GM19372 (cell line): ENCODE results near the gene PLEKHA7.

Experiments
- ATAC-seq: cut with Tn5 transposase; IDR thresholded peaks from one replicate; pipeline ENCODE4 v1.9.1; 2021; ENCODE audit warnings: mild to moderate bottlenecking, low read depth, moderate library complexity; ENCODE audit not compliant: unreplicated experiment

The PLEKHA7 gene

DNA sequence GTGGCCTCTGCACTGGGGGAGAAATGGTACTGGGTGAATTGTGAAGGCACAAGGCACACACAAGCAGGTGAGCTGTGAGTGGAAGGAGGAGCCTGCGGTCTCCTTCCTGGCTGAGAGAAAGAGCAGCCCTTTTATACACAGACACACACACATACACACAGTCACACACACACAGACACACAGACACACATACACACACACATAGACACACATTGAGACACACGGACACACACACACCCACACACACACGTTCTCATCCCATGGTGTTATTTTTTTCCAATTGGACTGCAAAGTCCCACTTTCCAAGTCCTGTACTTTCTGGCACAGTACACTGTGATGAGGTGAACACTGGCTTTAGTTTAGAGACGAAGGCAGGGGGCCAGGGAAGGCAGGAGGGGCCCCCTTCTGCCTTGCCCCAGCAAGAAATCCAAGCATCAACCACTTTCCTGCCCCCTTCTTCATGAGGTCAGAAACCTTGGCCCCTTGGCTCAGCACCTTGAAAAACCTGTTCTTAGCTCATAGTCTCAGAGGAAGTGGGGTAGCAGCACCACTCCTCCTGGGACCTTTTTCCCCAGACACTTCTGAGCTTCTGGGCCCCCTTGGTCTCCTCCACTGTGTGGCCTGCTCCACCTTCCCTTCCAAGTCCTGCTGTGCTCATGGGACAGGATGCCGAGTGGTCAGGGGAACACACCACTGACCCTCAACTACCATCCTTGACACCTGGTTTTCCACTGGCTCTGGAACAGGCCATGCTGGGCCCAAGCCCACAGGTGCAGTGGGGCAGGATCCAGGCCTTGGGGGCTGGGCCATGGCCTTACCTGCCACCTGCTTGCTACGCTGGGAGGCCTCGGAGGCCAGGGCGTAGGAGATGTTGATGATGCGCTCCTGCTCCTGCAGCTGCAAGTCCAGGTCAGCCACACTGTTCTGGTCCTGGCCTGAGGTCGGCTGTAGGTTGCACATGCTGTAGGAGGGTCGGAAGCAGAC is 232.0 kb downstream of the PLEKHA7 start:
- ATAC-seq, result no peak

DNA sequence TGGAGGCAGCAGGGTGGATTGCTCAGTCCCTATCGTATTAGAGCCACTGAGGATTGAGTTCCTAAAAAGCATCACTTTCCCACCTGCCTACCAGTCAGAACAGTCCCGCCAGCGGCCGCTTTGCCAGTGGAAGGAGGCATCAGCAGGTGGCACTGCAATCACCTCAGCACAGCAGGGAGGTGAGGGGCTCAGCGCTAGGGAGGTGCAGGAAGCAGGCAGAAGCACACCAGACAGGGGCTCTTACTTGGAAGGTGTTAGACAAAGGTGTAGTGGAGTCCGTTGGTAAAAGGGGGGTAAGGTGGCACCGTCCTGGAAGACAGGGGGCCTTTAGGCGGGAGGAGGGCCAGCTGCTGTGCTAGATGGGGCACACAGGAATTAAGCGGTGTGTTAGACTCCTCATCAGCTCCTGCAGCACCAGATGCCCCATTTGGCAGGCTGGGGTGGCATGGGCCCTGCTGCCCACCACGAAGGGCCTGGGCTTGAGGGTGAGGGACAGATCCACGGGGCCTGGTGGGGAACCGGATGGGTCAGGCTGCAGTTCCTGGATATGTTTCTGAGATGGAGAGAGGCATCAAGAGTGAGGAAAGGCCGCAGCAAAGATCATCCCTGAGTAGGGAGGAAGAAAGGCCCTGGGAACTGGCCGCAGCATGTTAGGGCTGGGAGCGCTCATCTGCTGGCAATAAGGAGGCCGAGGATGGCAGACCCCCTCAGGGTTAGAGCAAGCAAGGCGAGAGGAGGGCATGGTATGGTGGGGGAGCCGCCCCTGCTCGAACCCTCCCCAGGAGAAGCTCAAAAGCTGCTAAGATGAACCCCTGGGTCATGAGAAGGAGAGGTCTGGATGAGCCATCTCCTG is 233.3 kb downstream of the PLEKHA7 start:
- no peak for ATAC-seq

DNA sequence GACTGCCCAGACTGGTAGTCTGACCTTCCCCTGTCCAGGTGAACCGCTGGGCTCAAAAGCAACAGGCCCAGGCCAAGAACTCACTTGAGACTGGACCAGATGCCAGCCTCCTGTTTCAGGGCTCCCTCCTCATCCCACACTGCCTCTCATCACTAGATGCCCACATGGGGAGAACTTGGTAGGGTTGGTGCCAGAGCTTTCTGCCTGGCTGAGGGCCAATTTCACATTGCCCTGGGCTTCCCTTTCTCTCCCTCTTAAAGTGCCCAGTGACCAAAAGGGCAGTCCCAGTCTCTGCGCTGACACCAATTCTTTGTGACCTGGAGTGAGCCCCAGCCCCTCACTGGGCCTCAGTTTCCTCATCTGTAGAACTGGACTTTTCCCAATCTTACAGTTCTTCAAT is 234.1 kb downstream of the PLEKHA7 start:
- ATAC-seq, result no peak

DNA sequence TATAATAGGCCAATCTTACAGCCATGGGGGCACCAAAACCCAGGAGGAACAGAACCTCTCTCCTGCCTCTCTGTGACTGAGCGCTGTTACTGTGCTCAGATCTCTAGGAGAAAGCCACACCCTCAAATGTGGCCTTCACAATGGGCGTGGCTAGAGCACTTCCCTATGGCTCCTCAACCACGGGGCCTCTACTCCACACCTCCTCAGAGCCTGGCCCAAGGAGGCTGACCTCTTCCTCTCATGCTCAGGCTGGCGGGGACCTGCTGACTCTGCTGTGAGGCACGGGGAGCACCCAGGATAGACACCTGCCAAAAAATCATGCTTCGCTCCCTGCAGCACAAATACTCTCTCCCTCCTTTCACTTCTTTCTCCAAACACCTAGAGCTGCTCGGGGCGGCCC is 234.8 kb downstream of the PLEKHA7 start:
- ATAC-seq, result no peak

DNA sequence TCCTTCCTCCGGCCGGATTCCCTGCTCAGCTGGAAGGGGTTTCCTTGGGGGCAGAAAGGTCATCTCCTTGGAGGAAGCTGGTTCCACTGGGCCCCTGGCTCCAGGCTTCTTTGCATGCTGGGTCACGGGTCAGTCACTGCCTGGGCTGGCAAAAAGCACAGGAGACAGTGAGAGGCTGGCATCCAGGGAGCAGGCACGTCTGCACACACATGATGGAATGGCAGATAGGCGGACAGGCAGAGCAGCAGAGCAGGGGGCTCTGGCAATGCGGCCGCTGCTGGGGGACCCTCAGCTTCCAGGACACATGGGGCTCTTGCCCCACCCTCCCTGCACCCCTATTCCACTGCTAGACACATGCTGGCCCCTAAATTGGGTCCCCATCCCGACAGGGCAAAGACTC is 235.3 kb downstream of the PLEKHA7 start:
- no peak for ATAC-seq

DNA sequence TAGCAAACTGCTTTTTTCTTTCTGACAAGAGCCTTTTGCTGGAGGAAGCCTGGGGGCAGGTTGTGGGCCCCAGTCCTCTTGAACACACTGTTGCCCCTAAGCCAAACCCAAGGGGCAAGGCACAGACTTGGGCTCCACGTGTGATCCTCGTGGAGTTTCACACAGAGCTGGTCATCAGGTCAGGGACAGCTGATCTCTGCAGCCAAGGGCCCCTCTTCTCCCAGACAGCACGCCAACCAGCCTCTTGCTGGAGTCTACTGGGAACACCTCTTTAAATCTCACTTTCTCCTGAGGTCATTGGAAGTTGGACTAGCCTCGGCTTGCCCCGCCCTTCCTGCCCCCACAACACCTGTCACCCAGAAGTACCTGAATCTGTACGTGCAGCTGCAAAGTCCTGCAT is 235.9 kb downstream of the PLEKHA7 start:
- no peak for ATAC-seq

DNA sequence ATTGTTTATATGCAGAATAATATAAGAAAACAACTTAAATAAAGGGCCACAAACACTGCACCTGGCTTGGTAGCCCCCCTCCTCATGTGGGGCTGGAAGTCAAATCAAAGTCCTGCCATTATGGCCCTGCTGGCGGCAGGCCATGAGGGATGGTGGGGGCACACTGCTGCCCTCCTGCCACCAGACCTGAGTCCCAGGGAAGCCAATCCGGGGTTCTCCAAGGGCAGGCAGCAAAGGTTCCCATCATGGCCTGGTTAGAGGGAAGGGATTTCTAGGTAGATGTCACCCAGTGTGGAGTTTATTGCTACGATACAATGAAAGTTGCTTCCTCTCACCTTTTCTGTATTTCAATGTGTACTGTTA is 236.6 kb downstream of the PLEKHA7 start:
- ATAC-seq, result no peak

DNA sequence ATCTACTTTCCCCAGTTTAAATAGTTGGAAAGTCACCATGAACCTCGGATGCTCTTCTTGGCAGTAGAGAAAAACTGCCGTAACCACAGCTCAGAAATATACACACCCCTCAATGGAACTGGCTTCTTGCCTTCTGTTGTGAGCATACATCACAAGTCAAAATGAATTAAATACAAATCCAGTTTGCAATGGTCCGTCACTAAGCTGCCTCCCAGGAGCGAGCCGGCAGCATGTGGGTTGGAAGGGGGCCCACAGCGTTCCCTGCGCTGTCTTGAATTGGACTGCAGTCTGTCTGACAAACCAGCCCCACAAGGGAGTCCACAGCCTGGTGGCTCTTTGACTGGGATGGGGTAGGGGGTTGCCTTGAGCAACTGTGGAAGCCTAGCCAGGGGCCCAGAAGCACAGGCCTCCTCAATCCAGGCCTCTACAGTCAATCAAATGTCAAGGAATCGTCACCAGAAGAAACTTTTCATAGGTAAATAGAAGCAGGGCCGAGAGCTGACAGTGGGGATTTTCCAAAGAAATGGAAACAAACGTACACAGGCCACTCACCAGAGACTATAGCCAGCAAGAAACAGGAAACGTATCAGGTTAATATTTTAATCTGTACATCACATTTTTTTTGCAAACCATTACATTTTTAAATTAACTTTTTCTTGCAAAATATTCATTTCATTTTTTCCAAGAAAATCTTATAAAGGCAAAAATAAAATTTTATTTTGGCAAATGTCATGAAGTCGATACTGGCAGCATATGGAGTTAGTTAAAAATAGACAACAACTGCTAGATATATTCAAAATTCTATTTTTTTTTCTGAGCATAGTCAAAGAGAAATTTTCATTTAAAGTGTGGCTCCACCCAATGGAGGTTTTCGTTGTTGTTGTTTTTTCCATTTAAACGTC is 237.3 kb downstream of the PLEKHA7 start:
- no peak for ATAC-seq

DNA sequence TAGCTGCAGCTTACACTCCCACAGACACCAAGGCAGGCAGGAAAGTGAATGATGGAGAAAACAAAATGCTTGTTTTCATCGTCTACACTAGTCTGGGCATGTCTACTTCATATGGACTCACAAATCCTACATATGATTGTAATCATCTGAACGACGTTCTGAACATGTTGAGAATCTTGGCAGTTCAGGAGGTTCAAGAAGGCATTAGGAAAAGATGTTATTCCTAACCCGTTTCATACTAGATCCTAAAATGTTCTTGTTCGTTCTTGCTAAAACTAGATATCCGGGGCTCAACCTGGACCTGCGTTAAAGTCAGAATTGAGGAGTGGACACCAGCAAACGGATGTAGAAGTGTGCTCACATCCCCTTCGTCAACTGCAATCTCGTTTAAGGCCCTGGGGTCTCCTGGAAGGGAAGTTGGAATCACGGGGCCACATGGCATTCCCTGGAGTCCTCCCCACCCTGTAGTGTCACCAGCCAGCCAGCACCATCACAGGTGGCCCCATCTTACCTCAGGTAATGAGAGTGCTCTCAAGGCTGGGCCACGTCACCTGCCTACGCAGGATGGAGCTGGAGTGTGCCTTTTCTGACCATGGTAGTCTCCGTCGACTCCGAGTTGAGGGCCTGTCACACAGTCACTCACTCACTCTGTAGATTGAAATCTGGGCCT is 238.5 kb downstream of the PLEKHA7 start:
- no peak for ATAC-seq

DNA sequence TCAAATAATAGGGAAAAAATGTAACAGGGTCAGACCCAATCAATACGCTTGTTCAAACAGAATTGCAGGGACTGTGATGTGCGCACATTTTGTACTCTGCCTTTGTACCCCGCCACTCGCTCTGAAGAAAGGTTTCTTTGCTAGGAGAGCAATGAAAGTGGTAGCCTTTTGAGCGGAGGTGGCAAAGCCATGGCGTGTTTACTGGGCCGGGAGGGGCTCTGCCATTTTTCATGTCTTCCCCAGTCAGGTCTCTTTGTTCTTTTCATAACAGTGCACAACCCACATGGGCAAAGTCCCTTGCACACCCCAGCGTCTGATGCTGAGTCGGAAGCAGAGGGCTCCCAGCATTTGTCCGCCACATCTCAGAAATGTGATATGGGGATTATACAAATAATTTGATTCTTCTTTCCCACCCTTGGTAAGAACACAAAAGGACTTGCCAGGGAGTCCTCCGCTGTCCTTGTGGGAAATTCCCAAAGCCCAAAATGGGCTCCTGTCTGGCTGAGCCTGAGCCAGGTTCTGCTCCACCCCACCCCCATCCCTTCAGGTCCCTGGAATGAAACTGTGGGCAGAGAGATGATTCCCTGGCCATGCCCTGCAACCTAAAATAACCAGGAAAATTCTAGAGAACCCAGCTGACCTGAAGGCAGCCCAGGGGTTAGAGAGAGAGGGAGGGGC is 239.1 kb downstream of the PLEKHA7 start:
- ATAC-seq, result no peak

DNA sequence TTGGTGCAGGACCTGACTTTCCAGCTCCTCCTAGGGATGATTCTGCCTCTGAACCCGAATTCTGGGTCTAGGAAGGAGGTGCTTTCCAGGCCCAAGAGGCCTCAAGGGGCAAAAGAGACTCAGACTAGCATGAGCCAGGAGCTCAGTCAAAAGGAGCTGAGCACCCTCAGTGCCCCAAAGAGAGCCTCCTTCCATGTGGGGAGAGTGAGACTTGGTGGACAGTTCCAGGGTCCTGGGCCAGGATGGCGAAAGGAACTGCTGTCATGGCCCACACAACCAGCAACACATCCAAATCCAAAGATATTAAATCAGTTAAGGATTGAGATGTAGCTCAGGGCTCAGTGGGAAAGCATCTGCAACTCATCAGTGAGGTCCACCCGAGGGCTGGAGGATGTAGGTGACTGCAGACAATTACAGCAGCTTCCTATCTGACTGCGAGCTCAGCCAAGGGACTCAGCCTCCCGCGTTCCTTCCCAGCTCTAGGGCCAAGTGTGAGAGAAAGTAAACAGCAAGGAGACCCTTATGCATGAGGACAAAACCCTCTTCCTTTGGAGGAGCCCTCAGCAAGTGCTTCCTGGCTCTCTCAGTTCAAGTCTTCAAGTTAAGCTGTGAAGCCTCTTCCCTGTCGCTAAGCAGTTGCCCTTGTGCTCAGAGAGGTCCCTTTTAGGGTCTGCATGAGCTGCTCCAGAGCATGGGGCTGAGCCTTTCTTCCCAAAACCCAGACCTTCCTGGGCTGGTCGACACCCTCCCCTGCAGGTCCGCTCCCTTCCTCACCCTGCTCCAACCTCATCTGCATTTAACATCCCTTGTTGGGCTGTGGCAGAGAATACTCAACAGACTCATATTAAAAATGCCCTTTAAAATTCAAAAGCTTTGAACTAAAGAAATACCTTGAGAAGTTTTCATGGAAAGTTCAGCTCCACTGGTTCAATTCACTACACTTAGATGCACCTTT is 240.0 kb downstream of the PLEKHA7 start:
- ATAC-seq, result no peak

DNA sequence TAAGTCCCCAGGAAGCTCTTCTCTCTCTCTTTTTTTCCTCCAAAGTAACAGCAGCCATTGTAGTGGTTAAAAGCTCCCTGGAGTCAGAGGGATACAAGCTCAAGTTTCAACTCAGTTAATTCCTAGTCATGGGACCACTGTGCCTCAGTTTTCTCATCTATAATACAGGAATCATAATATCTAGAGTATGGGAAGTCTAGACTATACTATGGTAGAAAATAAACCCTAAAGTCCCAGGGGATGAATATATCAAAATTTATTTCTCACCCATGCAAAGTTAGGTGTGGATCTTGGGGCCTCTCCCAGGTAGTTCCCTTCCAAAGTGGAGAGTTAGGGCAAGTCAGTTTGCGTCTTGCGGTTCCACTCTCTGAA is 242.1 kb downstream of the PLEKHA7 start:
- ATAC-seq, result no peak

DNA sequence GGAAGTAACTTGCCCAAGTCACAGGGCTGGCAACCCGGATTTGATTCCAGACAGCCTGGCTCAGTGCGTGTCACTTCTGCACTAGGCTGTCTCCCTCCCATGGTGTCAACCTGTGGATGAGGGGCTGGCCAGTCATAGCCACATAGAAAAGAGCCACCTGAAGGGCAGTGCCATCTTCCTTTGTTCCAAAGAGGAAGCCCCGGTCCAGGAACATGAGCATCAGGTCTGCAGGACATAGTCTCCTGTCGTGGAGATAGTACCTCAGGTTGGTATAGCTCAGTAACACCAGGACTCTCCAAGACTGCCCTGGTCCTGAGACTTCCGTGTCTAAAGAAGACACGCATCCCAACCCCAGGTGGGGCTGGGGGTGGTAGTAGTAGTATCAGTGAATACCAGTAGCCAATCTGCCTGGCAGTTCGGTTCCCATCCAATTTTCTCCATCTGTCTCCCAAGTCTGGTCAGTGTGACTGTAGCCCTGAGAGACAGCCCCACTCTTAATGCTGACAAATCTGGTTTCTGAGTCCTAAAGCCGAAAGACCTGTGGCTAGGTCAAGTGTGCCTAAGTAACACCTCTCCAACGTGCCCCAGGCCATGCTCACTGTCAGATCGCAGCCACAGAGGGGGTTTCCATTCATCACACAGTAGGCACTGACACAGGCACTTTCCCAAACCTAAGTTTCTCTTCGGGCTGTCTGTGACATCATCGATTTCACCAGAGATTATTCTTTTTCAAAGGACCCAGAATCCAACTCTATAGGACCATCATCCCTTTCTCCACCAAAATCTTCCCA is 242.7 kb downstream of the PLEKHA7 start:
- ATAC-seq, result no peak

DNA sequence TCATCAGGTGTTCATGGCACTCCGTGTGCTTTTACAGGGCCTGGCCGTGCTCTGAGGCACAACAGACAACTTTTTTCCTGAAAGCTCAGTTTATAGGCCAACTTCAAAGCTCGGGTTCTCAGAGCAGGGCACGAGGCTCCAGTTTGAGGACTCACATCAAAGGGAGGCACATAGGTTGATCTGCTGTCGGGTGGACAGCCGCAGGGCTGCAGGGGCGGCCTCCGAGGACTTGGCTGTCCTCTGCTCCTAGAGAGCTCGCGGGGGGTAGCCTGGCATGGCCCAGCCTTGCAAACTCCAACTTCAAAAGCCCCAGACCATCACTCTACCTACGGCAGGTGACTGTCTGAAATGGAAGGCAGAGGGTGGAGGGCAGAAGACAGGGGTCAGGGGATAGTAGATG is 244.2 kb downstream of the PLEKHA7 start:
- ATAC-seq, result no peak

DNA sequence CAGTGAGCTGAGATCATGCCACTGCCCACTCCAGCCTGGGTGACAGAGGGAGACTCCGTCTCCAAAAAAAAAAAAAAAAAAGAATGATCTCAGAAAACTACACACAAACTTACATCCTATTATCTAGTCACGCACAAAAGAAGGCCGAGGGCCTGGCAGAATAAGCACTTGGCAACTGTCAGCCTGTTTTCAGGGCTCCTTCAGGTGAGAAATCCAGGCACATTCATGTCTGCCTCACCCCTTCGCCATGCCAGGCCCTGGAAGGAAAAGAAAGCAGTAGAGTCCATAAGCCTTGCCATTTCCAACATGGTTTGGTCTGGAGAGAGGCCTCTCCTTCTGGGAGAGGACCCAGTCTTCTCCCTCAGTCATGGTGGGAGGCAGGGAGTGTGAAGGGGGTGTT is 244.8 kb downstream of the PLEKHA7 start:
- no peak for ATAC-seq

DNA sequence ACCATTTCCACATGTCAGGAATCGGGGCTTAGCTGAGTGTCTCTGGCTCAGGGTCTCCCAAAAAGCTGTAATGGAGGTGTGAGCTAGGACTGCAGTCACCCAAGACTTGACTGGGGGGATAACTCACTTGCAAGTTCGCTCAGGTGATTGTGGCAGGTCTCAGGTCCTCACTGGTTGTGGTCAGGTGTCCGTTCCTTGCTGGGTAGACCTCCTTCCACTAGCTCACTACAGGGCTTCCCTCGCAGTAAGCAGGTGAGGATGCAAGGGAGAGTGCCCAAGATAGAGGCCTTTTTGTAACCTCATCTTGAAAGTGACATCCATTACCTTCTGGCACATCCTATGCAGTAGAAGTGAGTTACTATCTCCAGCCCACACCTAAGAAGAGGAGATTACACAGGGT is 246.3 kb downstream of the PLEKHA7 start:
- no peak for ATAC-seq

DNA sequence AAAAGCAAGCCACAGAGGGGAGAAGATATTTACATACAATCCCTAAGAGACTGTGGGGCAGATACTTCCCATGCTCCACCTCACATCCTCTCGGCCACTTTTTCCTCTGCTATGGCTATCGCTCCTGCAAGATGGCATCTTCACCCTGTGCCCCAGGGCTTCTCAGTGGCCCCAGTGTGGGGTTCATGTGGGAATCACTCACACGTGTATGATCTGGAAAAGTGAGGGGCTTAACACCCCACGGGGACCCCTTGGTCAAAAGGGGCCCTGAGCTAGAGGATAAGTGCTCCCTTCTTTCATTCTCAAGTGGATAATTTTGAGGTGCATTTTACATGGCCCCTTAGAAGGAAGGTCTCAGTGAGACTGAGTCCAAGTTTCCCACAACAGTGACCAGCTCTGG is 247.1 kb downstream of the PLEKHA7 start:
- no peak for ATAC-seq

DNA sequence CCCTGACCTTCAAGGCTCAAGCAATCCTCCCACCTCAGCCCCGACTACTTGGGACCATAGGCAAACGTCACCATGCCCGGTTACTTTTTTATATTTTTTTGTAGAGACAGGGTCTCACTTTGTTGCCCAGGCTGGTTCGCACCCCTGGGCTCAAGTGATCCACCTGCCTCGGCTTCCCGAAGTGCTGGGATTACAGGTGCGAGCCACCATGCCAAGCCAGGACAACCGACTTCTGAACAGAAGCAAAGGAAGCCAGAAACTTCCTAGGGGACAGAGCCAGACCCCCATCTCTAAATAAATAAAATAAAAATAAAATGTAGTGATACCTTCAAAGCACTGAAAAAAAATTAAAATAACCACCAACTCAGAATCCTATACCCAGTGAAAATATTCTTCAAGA is 249.3 kb downstream of the PLEKHA7 start:
- no peak for ATAC-seq
